Activated CD4-positive, alpha-beta T cell treated with anti-CD3 and anti-CD28 coated beads, Interleukin-2, amount 50 U/mL, for 1 hour (primary cell): ENCODE data around the gene CD81.
"Not testable (repeated sequence)": the region's sequence is repeated elsewhere in the genome, so short reads cannot be mapped to it uniquely, and the experiment has no call there.

ENCODE experiments used
- DNase-seq: peaks from one replicate; pipeline ENCODE4 v3.0.0-alpha.2; 2020

Gene CD81

GRCh38 chr11:2376751-2377451 lies at the start of gene CD81:
CD81 (plus strand) TSS chr11:2377310; CDS start chr11:2377550, 240 bp downstream.
- peak; percentile 64 for DNase-seq

- no peak for DNase-seq
Measured at GRCh38 chr11:2328021-2328420, 49.1 kb upstream of the CD81 start.

- no peak for DNase-seq
Measured at GRCh38 chr11:2328656-2329354, 48.3 kb upstream of the CD81 start.

- no peak for DNase-seq
Measured at GRCh38 chr11:2329551-2329950, 47.6 kb upstream of the CD81 start.

GRCh38 chr11:2330696-2331095 lies 46.4 kb upstream of the CD81 start:
- DNase-seq, result no peak

GRCh38 chr11:2331404-2331803 lies 45.7 kb upstream of the CD81 start:
- DNase-seq, result no peak

- DNase-seq, result not testable (repeated sequence)
Measured at GRCh38 chr11:2332569-2332968, 44.5 kb upstream of the CD81 start.

GRCh38 chr11:2333486-2334205 lies 43.5 kb upstream of the CD81 start:
- not testable (repeated sequence) for DNase-seq

- not testable (repeated sequence) for DNase-seq
Measured at GRCh38 chr11:2335286-2335685, 41.8 kb upstream of the CD81 start.

- DNase-seq, result not testable (repeated sequence)
Measured at GRCh38 chr11:2338760-2339159, 38.4 kb upstream of the CD81 start.

GRCh38 chr11:2342557-2342956 lies 34.6 kb upstream of the CD81 start:
- DNase-seq, result no peak

- no peak for DNase-seq
Measured at GRCh38 chr11:2342981-2343380, 34.1 kb upstream of the CD81 start.

GRCh38 chr11:2343502-2343901 lies 33.6 kb upstream of the CD81 start:
- DNase-seq, result no peak

GRCh38 chr11:2345050-2345449 lies 32.1 kb upstream of the CD81 start:
- DNase-seq, result no peak

- no peak for DNase-seq
Measured at GRCh38 chr11:2346014-2346413, 31.1 kb upstream of the CD81 start.

GRCh38 chr11:2346586-2347307 lies 30.4 kb upstream of the CD81 start:
- no peak for DNase-seq

GRCh38 chr11:2347308-2347830 lies 29.7 kb upstream of the CD81 start:
- no peak for DNase-seq

- DNase-seq, result no peak
Measured at GRCh38 chr11:2348986-2349385, 28.1 kb upstream of the CD81 start.

- DNase-seq, result no peak
Measured at GRCh38 chr11:2351701-2352100, 25.4 kb upstream of the CD81 start.

GRCh38 chr11:2352420-2352819 lies 24.7 kb upstream of the CD81 start:
- no peak for DNase-seq

- DNase-seq, result no peak
Measured at GRCh38 chr11:2355000-2355644, 22.0 kb upstream of the CD81 start.

GRCh38 chr11:2357246-2357645 lies 19.9 kb upstream of the CD81 start:
- no peak for DNase-seq
